Stimulated activated CD4-positive, alpha-beta T cell treated with anti-CD3 and anti-CD28 coated beads, Interleukin-4, amount 100 ng/mL, for 1 hour (primary cell): ENCODE measurements around the gene EGLN2.
"Not testable (repeated sequence)": the region's sequence is repeated elsewhere in the genome, so short reads cannot be mapped to it uniquely, and the experiment has no call there.

Experiments
- DNase-seq: peaks from one replicate; pipeline ENCODE4 v3.0.0-alpha.2; 2020

The EGLN2 gene

DNA sequence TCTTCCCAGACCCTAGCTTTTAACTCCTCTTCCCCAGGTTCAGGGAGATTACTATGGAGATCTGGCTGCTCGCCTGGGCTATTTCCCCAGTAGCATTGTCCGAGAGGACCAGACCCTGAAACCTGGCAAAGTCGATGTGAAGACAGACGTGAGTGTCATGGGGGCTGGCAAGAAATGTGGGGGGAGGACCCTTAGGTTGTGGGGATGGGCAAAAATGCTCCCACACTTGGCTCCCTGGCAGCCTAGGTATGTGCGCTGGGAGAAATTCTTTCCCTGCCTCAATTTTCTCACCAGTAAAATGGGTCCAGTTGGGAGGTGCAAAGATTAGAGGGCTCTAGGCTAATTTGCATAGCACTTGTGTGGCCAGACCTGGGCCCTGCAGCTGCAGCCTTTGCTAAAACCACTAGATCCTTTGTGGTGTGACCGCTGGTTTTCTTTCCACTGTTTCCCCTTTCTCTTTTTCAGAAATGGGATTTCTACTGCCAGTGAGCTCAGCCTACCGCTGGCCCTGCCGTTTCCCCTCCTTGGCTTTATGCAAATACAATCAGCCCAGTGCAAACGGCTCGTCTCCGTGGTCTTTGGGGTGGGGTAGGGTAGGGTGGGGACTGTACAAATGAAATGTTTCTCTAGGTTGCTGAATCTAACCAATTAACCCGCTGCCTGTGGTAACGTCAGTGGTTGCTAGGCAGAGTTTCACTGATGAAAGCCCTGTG lies 21.9 kb upstream of the EGLN2 start:
- peak; percentile 81 for DNase-seq

DNA sequence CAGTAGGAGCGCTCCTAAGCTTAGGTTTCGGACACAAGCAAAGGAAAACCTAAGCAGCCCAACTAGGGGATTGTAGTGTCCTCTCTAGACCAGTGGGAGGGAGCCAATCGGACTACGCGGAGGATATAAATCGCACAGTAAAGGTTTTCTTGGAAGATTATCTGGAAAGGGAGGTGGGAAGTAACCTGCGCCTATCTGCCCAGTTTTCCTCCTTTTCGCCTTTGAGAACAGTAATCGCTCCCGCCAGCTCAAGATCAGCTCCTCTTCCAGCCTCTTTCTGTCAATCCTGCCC lies 21.4 kb upstream of the EGLN2 start:
- no peak for DNase-seq

DNA sequence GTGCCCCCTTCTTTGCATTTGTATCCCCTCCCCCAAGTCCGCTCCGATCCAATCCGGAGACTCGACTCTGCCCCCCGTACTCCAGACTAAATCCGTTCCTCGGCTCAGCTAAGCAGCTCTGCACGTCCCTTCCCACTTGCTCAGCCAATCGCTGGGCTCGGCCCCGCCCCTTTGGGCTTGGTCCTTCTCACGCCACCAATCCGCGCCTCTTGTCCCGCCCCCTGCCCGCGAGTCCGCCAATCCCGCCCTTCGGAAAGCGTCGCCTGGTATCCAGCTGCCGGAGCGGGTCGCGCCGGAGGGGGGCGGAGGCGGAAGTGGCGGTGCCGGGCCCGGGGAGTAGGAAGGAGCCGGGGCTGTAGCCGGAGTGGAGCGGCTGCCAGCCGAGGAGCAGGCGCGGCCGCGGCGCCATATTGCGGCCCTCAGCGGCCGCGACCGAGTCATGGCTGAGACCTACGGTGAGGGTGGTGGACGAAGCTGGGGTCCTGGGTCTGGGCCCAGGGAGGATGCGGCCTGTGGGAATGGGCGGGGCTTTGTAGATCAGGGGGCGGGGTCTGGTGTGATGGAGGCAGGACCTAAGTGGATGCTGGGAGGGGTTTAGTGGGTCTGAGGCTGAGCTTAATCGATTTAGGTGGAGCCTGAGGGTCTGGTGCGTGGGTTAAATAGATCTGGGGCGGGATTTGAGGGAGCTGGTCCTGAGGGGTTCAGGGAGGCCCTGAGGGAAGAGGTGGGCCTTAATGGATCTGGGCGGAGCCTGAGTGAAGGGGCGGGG lies 20.9 kb upstream of the EGLN2 start, which contains the start of gene RAB4B:
Gene RAB4B, plus strand, starts transcription at position 311 of the 769 bp plus-strand sequence. Its CDS starts 129 bp downstream, at position 440.
- peak; percentile 100 for DNase-seq

DNA sequence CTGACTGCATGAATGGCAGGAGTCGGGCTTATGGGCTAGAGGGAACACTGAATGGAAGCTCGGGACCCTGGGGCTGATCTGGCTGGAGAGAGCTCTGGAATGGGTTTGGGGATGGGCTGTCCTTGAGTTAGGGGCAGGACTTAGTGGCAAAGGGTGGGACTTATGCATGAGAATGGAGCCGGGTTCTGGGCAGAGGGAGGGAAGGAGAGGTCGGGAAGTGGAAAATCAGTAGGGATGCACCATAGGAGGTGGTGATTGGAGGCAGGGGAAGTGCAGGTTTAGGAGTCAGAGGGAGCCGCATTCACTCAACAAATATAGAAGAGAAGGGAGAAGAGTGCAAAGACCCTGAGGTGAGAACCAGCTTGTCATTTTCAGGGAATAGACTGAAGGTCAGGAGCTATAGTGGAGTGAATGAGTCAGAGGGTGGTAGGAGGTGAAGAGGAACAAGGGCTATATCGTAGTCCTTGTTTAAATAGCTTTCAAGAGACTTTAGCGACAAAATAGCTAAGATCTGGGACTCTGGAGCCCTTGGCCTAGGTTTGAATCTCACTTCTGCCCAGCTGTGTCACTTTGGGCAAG lies 20.2 kb upstream of the EGLN2 start:
- DNase-seq = no peak

DNA sequence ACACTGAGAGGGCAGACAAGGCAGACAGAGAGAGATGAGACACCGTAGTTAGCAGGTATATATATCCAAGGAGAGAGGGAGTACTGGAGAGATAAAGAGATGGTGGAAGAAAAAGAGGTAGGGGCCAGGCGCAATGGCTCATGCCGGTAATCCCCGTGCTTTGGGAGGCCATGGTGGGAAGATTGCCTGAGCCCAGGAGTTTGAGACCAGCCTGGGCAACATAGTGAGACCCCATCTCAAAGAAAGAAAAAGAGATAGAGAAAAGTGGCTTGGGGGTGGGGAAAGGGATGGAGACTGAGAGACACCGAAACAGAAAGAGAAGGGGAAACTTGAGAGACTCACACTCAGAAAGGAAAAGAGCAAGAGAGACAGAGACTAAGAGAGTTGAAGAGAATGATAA lies 18.4 kb upstream of the EGLN2 start:
- DNase-seq = no peak

DNA sequence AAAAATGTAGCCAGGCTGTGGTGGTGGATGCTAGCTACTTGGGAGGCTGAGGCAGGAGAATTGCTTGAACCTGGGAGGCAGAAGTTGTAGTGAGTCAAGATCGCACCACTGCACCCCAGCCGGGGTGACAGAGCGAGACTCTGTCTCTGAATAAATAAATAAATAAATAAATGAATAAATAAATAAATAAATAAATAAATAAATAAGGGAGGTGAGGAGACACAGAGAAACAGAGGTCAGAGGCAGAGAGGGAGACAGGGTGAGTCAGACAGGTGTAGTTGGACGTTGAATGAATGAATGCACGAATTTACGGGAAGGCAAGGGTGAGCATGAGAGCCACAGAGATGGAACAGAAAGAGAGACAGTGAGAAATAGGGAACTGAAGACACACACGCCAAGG lies 17.9 kb upstream of the EGLN2 start:
- no peak for DNase-seq

DNA sequence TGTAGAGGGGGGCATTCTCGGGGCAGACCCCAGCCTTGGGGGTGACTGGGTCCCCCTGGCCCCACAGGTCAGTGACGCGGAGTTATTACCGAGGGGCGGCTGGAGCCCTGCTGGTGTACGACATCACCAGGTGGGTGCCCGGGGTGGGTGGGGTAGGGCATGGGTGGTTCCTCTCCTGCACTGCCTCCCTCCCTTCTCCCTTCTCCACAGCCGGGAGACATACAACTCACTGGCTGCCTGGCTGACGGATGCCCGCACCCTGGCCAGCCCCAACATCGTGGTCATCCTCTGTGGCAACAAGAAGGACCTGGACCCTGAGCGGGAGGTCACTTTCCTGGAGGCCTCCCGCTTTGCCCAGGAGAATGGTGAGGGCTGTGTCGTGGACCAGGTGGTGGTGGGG lies 15.3 kb upstream of the EGLN2 start:
- DNase-seq = no peak

DNA sequence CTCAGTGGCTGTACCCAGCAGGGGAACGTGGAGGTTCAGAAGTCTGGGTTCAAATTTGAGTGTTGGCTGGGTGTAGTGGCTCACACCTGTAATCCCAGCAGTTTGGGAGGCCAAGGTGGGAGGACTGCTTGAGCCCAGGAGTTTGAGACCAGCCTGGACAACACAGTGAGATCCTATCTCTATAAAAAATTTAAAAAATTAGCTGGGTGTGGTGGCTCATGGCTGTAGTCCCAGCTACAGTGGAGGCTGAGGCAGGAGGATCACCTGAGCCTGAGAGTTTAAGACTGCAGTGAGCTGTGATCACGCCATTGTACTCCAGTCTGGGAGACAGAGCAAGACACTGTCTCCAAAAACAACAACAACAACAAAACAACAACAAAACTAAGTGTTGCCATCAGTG lies 14.8 kb upstream of the EGLN2 start:
- DNase-seq = not testable (repeated sequence)

DNA sequence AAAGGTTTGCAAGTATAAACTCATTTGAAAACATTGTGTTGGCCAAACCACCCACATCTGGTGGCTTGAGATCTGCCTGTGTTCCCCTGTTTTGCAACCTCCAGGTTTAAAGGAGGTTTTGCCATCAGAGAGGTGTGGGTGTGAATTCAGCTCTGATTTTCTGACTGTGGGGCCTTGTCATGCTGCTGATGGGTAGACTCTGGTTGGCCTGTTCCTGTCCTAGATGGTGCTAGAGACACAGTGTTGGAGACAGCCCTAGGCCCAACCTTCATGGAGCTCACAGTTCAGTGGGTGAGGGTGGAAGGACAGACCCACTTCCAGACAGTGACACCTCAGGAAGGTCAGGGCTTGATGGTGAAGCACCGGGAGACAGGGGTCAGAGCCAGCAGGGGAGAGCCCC lies 13.5 kb upstream of the EGLN2 start:
- no peak for DNase-seq

DNA sequence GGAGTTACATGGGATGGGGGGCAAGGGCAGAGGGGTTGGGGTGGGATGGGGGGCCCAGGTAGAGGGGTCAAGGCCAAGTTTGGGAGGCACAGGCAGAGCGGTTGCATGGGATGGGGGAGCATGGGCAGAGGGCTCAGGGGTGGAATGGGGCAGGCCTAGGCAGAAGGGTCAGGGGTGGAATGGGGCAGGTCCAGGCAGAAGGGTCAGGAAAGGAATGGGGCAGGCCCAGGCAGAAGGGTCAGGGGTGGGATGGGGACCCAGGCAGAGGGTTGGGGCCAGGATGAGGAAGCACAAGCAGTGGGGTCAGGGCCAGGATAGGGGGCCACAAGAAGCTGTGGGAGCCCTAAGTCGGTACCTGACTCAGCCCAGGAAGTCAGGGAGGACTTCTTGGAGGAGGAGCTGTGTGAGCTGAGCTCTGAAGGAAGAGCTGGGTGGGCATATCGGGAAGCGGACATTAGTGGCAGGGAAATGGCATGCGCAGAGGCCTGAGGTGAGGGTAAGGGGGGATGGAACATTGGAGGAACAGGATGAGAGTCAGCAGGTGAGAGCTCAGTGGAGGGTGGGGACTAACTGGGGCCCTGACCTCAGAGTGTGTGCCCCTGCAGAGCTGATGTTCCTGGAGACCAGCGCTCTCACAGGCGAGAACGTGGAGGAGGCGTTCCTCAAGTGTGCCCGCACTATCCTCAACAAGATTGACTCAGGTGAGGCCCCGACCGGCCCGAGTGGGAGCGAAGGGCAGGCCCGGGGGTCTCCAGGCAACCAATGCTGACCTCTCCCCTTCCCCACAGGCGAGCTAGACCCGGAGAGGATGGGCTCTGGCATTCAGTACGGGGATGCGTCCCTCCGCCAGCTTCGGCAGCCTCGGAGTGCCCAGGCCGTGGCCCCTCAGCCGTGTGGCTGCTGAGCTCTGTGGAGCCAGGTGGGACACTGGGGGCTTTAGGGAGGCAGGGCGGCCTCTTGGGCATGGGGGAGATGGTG lies 12.6 kb upstream of the EGLN2 start:
- no peak for DNase-seq

DNA sequence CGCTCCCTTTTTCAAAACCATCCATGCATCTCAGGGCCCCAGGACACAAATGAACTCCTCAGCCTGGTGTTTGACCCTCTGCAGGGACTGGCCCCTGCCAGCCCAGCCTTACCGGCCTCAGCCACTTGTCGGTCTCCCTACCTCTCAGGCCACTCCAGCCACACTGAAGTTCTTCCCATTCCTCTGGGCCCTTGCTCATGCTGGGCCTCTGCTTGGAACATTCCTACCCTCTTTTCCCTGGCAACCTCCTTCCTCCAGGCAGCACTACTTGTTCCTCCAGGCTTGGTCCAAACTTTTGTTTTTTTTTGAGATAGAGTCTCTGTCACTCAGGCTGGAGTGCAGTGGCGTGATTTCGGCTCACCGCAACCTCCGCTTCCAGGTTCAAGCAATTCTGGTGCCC lies 7.6 kb upstream of the EGLN2 start:
- no peak for DNase-seq

DNA sequence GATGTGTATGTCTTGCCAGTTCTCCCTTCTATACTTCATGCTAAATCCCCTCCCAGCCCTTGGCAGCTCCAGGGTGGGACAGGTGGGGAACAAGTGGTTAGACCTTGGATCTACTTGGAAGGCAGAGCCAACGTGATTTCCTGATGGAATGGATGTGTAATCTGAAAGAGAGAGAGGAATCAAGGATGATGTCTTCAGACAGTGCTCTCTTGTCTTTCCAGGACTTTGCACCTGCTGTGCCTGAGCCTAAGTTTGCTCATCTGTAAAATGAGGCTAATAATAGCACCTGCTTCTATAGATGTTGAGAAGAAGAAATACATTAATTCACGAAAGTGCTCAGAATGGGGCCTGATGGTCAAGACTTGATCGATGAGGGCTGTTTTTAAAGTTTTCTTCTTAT lies 7.0 kb upstream of the EGLN2 start:
- no peak for DNase-seq

DNA sequence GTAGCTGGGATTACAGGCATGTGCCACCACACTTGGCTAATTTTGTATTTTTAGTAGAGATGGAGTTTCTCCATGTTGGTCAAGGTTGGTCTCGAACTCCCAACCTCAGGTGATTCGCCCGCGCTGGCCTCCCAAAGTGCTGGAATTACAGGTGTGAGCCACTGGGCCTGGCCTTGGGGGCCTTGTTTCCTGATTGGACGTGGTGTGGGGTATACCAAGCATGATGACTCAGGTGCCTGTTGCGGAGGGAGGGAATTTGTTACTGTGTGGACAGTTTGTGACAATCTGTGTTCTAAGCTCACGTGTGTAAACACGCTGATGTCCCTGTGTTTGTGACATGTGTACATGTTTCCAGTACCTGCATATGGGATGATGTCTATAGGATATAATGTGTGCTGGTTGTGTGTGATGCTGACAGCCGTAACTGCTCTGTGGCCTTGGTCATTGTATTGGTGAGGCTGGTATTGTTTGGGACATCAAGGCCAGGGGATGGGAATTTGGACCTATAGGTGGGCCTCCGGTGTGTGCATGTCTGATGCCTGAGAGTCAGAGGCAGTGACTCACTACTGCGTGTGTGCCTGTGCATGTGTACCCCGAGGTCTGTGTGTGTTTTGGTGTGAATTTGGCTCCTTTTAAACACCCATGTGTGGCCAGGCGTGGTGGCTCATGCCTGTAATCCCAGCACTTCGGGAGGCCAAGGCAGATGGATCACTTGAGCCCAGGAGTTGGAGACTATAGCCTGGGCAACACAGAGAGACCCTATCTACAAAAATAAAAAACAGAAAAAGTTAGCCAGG lies 1.6 kb upstream of the EGLN2 start:
- no peak for DNase-seq

DNA sequence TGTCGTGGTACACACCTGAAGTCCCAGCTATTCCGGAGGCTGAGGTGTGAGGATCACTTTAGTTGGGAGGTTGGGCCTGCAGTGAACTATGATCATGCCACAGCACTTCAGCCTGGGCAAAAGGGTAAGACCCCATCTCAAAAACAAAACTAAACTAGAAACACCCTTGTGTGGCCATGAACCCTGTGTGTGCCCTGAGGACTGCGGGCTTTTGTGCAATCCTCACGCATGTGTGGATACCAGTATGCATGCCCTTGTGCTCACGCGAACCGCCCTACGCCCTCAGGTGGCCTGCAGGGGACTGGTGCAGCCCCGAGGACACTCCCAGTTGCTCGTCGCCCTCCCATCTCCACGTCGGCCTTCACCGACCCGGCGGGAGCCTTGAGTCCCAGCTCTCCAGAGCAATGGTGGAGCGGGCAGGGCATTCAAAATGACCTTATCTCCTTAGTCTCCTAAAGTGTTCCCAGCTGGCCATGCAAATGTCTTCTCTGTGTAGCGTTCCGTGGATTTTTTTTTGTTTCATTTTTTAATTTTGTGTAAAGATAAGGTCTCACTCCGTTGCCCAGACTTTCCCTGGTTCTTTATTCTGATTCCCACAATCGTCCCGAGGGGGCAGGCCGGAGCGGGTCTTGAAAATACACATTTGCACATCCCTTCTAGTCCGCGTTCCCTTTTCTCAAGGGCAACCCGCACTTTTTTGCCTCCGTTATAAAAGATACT lies 868 bp upstream of the EGLN2 start:
- peak; percentile 61 for DNase-seq

DNA sequence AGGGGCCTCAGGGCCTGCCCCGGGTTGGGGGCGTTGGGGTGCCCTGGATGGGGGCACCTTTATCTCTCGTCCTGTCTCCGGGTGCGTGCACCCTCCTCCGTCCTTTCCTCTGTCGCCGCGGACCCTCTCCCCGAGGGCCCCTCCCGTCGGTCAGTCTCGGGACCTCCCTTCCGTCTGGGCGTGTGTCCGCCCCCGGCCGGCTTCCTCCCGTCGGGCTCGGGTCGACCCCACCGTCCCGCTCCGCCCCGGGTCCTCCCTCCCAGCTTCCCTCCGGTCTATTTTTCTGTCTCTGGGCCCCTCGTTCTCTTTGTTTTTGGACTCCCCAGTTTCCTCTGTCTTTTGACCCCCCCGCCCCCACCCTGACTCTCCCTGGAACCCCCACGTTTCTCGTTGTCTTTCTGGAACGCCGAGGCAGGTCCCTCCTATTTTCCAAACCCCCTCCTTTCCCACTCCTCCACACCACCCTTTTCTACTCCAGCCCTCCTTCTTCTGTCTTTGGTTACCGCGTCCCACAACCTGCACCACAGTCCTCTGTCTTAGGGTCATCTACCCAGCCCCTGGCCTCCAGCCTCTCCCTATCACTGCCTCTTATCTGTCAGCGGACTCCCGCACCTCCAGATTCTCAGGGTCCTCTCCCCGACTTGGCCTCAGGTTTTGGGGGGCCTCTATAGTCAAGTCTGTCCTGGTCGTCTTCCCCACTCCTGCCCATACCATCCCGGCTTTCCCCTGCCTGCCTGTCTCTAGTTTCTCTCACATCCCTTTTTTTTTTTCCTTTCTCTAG lies 757 bp downstream of the EGLN2 start:
- DNase-seq = no peak

DNA sequence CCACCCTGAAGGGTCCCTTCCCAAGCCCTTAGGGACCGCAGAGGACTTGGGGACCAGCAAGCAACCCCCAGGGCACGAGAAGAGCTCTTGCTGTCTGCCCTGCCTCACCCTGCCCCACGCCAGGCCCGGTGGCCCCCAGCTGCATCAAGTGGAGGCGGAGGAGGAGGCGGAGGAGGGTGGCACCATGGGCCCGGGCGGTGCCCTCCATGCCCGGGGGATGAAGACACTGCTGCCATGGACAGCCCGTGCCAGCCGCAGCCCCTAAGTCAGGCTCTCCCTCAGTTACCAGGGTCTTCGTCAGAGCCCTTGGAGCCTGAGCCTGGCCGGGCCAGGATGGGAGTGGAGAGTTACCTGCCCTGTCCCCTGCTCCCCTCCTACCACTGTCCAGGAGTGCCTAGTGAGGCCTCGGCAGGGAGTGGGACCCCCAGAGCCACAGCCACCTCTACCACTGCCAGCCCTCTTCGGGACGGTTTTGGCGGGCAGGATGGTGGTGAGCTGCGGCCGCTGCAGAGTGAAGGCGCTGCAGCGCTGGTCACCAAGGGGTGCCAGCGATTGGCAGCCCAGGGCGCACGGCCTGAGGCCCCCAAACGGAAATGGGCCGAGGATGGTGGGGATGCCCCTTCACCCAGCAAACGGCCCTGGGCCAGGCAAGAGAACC lies 1.5 kb downstream of the EGLN2 start:
- no peak for DNase-seq

DNA sequence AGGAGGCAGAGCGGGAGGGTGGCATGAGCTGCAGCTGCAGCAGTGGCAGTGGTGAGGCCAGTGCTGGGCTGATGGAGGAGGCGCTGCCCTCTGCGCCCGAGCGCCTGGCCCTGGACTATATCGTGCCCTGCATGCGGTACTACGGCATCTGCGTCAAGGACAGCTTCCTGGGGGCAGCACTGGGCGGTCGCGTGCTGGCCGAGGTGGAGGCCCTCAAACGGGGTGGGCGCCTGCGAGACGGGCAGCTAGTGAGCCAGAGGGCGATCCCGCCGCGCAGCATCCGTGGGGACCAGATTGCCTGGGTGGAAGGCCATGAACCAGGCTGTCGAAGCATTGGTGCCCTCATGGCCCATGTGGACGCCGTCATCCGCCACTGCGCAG lies 2.0 kb downstream of the EGLN2 start:
- DNase-seq = no peak

DNA sequence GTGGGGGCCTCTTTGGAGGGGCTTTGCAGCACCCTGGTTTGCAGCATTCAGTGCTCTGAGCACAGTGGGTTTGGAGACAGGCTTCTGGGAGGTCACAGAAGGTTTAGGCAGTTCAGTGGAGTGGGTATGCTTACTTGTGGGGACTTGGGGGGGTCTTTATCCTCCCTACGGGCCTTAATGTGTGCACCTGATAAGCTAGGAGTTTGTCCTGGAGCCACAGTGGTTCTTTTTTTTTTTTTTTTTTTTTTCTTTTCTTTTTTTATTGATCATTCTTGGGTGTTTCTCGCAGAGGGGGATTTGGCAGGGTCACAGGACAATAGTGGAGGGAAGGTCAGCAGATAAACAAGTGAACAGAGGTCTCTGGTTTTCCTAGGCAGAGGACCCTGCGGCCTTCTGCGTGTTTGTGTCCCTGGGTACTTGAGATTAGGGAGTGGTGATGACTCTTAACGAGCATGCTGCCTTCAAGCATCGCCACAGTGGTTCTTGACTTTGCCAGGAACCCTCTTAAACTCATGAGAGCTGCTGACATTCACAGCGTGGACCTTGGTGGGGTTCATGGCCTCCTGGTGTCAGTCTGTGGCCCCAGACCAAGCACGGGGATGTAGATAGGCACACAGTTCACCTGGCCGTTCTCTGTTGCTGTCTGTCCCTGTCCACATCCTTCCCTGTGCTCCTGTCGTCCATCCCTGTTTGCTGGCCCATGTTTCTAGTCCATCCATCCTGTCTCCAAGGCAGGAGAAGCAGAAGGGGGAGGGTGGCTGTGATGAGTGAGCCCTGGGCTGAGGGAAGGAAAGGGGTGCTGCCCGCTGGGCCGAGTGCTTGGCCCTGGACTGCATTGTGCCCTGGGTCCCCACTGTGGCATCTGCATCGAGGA lies 2.7 kb downstream of the EGLN2 start:
- DNase-seq = no peak
